Measurements from ENCODE around the gene BLTP3A.

- TF ChIP-seq EP300 (IDR thresholded peaks at IDR 0.05; ENCODE audit: borderline replicate concordance in 1 of 2, low read depth in 2 of 2, low read length in 2 of 2) (no peak), CREB1 (IDR thresholded peaks at IDR 0.05) (no peak), CTCF (IDR thresholded peaks at IDR 0.05; ENCODE audit: control extremely low read depth in 1 of 3, insufficient read depth in 1 of 3, low read depth in 1 of 3, low read length in 3 of 3) (no peak), EGR1 (IDR thresholded peaks at IDR 0.05; ENCODE audit: borderline replicate concordance, low read depth, low read length) (no peak), JUN (IDR thresholded peaks at IDR 0.05; ENCODE audit: low read depth, low read length) (no peak), EZH2 (IDR thresholded peaks at IDR 0.05; ENCODE audit: low read depth, low read length, severe bottlenecking) (no peak)
Measured at GRCh38 chr6:34832942-34833341, 41.1 kb downstream of the BLTP3A start.

All from H1 (cell line).